Astrocyte (in vitro differentiated cells and primary cell): Measurements from ENCODE around the gene ST3GAL2.

Experiments used
- EZH2 ChIP-seq: IDR thresholded peaks from 2 replicates; pipeline ENCODE4 v1.6.1; 2012; ENCODE audit warnings: mild to moderate bottlenecking, low read length, inconsistent platforms; ENCODE audit not compliant: insufficient read depth
- TF ChIP-seq, protein P1 (sequence below): IDR thresholded peaks from 2 replicates; pipeline ENCODE4 v1.5.1; 2011; ENCODE audit warnings: low read depth, mild to moderate bottlenecking, inconsistent platforms, low read length, moderate library complexity; ENCODE audit not compliant: insufficient read depth

DNA sequence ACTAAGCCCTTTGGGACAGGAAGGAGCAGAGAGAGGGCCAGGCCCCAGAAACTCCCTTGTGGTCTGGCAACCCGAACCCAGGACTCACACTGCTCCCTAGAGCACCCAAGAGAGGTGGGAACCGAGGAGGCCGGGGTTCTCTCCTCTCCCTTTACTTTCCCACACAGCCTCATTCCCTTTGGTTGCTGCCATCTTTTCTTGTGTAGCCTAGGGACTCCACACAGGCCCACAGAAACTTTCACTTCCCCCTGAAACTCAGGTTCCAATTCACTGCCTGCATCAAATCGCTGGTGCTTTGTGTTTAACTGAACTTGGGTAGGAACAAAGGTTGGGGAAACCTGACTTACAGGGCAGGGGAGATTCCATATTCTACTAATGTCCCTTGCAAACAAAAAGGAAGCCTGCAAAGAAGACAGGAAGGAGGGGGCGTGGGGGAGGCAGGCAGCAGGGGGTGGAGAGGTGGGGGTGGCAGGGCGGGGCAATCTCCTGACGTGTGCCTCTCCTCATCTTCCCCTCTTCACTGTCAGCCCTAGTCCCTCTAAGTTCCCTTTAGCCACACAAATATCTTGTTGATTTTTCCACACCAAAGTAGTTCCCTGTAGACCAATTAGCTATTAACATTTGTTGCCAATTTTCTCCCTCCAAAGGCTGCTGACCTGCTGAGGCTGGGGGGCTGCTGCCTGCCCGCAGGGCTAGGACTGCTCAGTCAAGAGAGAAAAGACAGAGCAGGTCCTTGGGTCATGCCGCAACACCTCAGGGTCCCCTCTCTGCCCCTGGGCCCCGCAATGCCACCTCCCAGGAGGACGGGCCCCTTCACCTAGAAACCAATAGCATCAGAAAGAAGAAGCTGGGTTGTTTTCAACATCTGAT is 8.0 kb downstream of the ST3GAL2 start:
- TF ChIP-seq EZH2: no peak
- TF ChIP-seq, protein P1, sequence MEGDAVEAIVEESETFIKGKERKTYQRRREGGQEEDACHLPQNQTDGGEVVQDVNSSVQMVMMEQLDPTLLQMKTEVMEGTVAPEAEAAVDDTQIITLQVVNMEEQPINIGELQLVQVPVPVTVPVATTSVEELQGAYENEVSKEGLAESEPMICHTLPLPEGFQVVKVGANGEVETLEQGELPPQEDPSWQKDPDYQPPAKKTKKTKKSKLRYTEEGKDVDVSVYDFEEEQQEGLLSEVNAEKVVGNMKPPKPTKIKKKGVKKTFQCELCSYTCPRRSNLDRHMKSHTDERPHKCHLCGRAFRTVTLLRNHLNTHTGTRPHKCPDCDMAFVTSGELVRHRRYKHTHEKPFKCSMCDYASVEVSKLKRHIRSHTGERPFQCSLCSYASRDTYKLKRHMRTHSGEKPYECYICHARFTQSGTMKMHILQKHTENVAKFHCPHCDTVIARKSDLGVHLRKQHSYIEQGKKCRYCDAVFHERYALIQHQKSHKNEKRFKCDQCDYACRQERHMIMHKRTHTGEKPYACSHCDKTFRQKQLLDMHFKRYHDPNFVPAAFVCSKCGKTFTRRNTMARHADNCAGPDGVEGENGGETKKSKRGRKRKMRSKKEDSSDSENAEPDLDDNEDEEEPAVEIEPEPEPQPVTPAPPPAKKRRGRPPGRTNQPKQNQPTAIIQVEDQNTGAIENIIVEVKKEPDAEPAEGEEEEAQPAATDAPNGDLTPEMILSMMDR: no peak
